GM12864 (cell line): ENCODE data around the gene TOPBP1.

Source experiments
- DNase-seq: peaks from one replicate; pipeline ENCODE4 v3.0.0-alpha.2; 2011; ENCODE audit warnings: low read depth
- H3K4me3 ChIP-seq: 2 replicates; pipeline ENCODE4 v1.5.1; 2011; ENCODE audit warnings: mild to moderate bottlenecking, low read depth, low read length, control low read depth
- TF ChIP-seq, protein P1 (sequence below): IDR thresholded peaks from 2 replicates; pipeline ENCODE4 v1.5.1; 2011; ENCODE audit warnings: low read depth, mild to moderate bottlenecking, moderate library complexity, low read length, control low read depth, inconsistent platforms; ENCODE audit errors: missing control alignments

Gene TOPBP1

DNA sequence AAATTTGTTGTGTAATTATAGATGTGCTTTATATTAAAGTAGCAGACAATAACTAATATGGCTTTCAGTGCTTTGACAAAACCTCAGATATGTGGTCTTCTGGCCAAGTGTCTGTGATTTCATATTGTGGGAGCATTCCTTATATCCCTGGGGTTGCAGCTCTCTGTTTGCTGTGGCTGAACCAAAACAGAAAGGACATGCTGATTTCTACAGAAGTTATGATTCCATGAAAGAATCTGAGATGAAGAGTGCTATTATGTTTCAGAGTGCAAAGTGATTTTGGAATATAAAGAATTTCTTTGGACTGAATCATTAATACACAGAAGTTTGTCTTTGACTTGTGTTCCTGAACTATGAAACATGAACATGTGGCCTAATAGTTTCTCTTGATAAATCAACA is 51.7 kb downstream of the TOPBP1 start:
- DNase-seq: no peak
- TF ChIP-seq, protein P1, sequence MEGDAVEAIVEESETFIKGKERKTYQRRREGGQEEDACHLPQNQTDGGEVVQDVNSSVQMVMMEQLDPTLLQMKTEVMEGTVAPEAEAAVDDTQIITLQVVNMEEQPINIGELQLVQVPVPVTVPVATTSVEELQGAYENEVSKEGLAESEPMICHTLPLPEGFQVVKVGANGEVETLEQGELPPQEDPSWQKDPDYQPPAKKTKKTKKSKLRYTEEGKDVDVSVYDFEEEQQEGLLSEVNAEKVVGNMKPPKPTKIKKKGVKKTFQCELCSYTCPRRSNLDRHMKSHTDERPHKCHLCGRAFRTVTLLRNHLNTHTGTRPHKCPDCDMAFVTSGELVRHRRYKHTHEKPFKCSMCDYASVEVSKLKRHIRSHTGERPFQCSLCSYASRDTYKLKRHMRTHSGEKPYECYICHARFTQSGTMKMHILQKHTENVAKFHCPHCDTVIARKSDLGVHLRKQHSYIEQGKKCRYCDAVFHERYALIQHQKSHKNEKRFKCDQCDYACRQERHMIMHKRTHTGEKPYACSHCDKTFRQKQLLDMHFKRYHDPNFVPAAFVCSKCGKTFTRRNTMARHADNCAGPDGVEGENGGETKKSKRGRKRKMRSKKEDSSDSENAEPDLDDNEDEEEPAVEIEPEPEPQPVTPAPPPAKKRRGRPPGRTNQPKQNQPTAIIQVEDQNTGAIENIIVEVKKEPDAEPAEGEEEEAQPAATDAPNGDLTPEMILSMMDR: no peak
- H3K4me3 ChIP-seq: no peak overlapping the region

DNA sequence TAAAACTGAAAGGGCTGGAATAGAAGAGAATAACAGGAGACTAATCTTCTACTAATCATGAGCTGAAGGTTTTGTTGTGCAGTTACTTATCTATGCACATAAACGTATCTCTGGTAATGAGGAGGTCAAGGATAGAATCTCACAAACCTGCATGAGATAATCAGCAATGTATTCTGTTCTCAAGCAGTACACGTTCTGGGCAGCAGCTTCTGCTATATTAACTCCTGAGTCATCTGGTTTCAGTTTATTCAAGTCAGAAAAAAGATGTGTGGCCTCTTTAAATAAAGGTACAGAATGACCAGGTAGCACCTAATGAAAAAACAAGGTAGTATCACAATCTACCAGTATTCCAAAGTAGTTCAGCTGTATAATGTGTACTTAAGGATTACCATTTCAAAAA is 53.4 kb downstream of the TOPBP1 start:
- DNase-seq: no peak
- TF ChIP-seq, protein P1: no peak
- no peak overlapping the region for H3K4me3 ChIP-seq

DNA sequence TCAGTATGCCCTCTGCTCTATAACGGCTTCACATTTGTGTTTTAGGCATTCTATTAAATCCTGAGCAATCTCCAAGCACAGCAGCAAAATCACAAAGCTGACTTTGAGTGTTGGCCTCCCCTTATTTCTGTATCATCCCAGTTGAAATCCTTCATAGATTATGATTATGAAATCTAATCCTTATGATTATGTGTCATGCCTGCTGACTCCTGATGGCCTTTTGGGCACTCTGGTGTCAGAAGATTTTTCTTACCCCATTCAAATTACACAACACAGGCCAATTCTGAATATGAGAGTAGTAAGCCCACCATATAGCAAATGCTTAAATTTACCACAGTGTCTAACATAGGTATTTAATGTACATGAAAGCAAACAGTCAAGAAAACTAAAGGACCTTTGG is 53.9 kb downstream of the TOPBP1 start:
- TF ChIP-seq, protein P1: no peak
- no peak for DNase-seq
- H3K4me3 ChIP-seq: no peak overlapping the region

DNA sequence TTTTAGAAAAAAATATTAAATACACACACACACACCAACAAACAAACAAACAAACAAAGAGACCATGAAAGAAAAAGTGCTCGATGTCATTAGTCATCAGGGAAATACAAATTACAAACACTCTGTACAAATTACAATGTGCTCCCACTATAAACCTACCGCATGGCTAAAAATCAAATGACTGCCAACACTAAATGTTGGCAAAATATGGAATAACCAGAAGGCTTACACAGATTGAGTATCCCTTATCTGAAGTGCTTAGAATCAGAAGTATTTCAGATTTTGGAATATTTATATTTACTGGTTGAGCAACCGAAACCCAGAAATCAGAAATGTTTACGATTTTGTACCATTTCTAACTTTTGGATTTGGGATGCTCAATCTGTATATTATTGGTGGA is 54.8 kb downstream of the TOPBP1 start:
- TF ChIP-seq, protein P1: no peak
- no peak overlapping the region for H3K4me3 ChIP-seq

DNA sequence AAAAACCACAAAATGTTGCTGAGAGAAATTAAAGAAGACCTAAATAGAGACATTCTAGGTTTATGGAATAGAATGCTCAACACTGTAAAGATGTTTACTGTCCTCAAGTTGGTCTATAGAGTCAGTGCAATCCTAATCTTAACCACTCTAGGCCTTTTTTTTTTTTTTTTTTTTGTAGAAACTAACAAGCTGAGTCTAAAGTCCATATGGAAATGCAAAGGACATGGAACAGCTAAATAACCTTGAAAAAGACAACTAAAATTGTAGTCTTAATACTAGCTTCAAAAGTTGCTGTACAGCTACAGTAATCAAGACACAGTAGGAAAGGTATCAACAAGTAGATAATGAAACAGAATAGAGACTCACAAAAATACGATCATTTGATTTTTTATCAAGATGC is 55.4 kb downstream of the TOPBP1 start:
- no peak for DNase-seq
- H3K4me3 ChIP-seq: no peak overlapping the region
- TF ChIP-seq, protein P1: no peak

More for the DNA sequence above, 54.8 kb downstream of the TOPBP1 start:
- no peak for DNase-seq

DNA sequence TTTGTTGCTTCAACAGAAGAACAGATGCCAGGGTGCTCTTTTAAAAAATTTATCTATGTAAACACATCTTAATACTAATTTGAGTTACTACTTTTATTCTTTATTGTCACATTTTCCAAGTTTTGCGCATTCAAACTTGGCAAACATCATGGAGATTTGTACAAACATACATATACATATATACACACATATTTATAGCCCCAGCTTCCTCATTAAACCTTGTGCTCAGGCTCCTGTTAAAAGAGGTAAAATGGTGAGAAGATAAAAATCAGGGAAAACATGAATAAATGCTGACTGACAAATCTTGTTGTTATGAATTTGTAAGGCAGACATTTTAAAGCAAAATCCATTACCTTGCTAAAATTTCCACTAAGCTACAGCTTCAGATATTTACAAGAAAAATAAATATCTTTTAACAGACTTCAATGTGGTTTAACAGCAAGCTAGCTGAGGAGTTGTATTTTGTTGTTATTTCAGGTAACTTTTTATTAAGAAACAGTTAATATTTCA is 61.1 kb downstream of the TOPBP1 start:
- no peak overlapping the region for H3K4me3 ChIP-seq
- TF ChIP-seq, protein P1: no peak
- no peak for DNase-seq

DNA sequence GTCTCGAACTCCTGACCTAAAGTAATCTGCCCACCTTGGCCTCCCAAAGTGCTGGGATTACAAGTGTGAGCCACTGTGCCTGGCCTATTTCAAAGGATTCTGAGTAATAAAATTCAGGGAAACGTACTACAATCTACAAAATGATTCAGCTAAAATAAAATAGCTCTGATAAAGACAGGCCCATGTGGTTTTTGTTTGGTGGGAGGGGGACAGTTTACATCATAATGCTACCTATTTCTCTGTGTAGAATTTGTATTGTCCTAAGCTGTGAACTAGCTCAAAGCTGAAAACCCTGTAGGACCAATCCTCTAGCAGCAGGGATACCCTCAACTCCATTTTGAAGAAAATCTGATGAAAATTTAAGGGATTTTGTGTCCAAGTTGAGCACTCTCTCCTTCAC is 62.5 kb downstream of the TOPBP1 start:
- no peak overlapping the region for H3K4me3 ChIP-seq
- no peak for DNase-seq
- TF ChIP-seq, protein P1: no peak
